Measurements from ENCODE around the gene GPR18.

The GPR18 gene, protein sequence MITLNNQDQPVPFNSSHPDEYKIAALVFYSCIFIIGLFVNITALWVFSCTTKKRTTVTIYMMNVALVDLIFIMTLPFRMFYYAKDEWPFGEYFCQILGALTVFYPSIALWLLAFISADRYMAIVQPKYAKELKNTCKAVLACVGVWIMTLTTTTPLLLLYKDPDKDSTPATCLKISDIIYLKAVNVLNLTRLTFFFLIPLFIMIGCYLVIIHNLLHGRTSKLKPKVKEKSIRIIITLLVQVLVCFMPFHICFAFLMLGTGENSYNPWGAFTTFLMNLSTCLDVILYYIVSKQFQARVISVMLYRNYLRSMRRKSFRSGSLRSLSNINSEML

DNA sequence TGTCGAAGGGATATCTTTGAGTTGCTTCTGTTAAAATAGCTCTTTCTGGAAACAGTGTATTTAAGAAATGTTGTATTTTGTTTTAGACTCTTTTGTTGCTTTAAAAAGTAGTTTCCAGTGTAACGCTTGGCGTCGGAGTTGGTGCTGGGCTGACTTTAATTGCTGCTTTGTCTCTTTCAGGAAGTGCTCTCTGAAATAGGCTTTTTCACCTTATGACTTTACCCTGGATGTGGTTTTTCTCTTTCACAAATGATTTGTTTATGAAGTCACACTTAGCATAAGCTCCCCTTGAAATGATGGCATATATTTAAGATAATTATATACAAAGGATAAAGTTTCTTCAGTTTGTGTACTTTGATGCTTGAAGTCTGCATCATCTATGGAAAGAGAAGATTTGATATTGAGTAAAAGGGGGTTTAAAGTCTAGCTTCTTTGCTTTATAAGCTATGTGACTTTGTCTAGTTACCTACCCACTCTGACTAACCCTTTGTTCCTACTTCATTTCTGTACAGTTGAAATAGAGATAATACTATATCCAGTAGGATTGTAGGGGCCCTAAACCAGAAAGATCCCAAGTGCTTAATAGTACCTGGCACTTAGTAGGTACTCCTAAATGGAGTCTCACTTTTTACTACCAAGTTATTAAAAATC is at the start of gene GPR18:
Gene GPR18 (minus strand): TSS at position 170 of the 651 bp plus-strand sequence. CDS start 2,507 bp downstream, outside the sequence.
- H3K9me3 Mint-ChIP-seq = no peaks in the 10 kb centered on the region
- peak within 1 kb of the TSS; percentile 97 for H3K27ac Mint-ChIP-seq
- DNase-seq (no peak), ATAC-seq (peak; percentile 90)
- peaks cover 70% of the 10 kb centered on the region for H3K4me1 Mint-ChIP-seq
- H3K4me3 Mint-ChIP-seq = peak within 1 kb of the TSS; percentile 91 to 93
- H3K27me3 Mint-ChIP-seq = no peaks in the 10 kb centered on the region

DNA sequence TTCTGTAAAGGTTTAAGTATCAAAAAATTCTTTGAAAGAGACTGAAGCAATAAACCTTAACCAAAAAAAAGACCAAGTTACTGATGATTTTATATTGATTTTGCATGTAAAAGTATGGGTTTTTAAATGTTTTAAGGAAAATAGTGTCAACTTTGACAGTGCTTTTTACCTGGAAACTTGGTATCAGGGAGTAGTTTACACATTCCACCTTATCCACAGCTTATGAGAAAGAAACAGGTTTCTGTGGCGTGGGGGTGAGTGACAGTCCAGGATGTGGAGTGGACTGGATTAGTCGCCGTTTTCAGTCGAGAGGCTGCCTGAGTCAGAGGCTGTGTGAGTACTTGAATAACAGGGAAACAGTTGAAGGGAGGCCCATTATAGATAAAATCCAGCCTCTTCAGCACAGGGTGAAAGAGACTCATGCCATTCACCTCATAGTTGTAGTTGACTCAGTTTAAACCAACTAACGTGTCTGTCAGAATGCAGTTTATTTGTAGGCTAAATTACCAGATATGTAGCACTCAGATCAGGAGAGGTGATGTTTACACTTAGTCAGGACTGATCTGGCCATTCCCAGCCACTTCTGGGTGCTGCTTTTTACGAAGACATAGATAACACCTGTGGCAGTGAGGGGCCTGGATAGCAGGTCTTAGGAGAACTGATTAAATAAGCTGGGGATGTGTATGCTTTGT is 49.6 kb upstream of the GPR18 start:
- H3K4me1 Mint-ChIP-seq = peaks cover 96% of the 10 kb centered on the region
- ATAC-seq = peak; percentile 93
- peak overlapping the region; percentile 91 to 94 for H3K27ac Mint-ChIP-seq
- no peaks in the 10 kb centered on the region for H3K9me3 Mint-ChIP-seq
- peak overlapping the region; percentile 68 to 83 for H3K4me3 Mint-ChIP-seq
- H3K27me3 Mint-ChIP-seq = no peaks in the 10 kb centered on the region
- DNase-seq = peak; percentile 36 to 79

DNA sequence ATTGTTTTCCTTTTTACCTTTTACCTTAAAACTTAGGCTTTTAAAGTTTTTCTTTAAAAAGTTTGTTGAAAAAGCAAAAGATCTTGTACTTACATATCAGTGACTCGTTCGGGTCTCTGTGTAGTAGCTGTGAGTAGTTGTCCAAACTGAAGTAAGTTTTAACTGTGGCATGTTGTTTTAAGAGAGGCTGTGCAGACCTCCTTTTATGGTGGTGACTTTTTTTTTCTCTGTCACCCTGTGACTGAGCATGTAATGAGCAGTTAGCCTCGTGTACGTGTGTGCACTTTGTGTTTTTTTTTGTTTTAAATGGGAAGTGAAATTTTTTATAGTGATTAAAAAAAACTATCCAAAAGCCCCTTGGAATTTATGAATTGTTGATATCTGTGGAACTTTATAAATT is 49.1 kb upstream of the GPR18 start, which contains the start of gene GPR183:
Gene GPR183 (minus strand): TSS at position 153 of the 400 bp plus-strand sequence. CDS start 11,254 bp downstream, outside the sequence.
- ATAC-seq (peak; percentile 66), DNase-seq (no peak)
- Mint-ChIP-seq H3K9me3 (no peaks in the 10 kb centered on the region), H3K27ac (peak within 1 kb of the TSS; percentile 91 to 94), H3K4me1 (peaks cover 93% of the 10 kb centered on the region), H3K4me3 (peak within 1 kb of the TSS; percentile 70 to 83), H3K27me3 (no peaks in the 10 kb centered on the region)

DNA sequence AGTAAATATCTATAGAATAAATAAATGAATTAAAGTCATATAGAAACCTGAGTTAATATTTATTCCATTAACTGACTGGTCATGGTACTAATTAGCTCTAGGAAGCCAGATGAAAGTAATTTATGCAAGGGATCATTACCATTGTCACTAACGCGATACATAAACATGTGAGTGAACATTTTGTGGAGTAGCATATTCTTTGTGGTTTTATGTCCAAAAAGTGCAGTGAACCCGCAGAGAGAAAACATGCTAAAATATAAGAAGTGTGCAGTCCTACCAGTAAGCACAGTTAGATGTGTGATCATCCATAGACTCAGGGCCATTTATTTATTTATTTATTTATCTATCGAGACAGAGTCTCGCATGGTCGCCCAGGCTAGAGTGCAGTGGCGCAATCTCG is 47.4 kb upstream of the GPR18 start:
- DNase-seq = no peak
- Mint-ChIP-seq H3K27ac (peak overlapping the region in 1 of 2 donors; percentile 83), H3K27me3 (no peaks in the 10 kb centered on the region), H3K4me1 (peaks cover 82% of the 10 kb centered on the region), H3K4me3 (peak overlapping the region in 1 of 2 donors; percentile 83), H3K9me3 (no peaks in the 10 kb centered on the region)
- no peak for ATAC-seq

DNA sequence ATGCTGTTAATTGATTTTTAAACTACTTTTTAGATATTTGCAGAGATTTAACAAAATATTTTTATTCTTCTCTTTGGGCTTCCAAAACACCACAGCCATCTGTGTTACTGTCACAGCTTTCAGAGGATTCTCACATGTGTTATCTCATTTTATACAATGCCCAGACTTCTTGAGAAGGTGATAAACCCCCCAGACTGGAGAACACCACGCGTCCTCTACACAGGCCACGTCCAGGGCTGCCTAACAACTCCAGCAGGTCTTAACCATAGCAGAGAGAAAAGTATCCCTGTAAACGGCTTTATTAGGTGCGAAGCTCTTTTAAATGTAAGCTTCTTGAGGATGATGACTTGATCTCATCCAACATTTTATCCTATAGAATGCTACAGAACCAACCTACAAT is 47.0 kb upstream of the GPR18 start:
- H3K4me1 Mint-ChIP-seq = peaks cover 82% of the 10 kb centered on the region
- H3K27me3 Mint-ChIP-seq = no peaks in the 10 kb centered on the region
- ATAC-seq = no peak
- peak overlapping the region in 1 of 2 donors; percentile 40 for H3K27ac Mint-ChIP-seq
- no peak for DNase-seq
- no peaks in the 10 kb centered on the region for H3K9me3 Mint-ChIP-seq
- peak overlapping the region in 1 of 2 donors; percentile 83 for H3K4me3 Mint-ChIP-seq

DNA sequence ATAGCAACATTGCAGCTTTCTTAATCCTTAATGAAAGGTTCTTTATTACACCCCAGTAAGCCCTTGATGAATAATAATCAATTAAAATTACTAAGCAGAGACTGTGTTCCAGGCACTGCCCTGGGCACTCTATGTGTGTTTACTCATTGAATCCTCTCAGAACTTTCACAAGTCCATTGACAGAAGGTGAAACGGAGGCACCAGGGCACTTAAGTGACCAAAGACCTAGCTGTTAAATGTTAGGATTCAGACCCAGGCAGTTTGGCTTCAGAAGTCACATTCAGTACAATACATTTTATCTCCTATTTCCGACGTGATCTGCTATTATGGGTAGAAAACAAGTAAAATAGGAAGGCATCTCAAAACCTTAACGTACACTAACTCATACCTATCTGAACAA is 46.4 kb upstream of the GPR18 start:
- H3K27ac Mint-ChIP-seq = peak overlapping the region; percentile 23 to 48
- H3K4me3 Mint-ChIP-seq = peak overlapping the region; percentile 57 to 77
- DNase-seq (no peak), ATAC-seq (no peak)
- peaks cover 82% of the 10 kb centered on the region for H3K4me1 Mint-ChIP-seq
- no peaks in the 10 kb centered on the region for H3K9me3 Mint-ChIP-seq
- H3K27me3 Mint-ChIP-seq = no peaks in the 10 kb centered on the region

DNA sequence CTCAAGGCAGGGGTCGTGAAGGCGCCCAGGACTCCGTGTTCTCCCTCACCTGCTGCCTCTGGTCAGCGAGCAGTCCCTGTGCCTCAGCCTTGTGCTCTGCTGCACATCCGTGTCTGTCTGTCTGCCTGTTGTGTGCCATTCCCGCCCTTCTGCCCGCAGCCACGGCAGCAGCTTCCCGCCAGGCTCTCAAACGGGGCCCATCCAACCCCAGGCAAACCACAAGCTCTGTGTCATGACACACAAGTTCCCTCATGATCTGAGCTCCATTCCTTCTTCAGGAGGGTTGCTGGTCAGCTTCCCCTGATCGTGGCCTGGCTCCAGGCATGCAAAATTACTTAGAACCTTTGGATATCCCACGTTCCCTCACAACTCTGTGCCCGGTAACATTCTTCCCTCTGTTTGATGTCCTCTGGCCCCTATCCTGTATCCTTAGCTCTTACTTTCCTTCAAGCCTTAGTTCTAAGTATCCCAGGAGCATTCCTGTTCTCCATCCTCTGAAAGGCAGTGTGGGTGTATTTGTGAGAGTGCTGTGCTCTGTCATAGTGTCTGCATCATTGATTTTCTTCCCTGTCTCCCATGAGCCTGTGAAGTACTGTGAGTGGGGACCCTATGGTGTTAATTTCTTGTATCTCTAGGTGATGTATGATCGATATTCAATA is 45.8 kb upstream of the GPR18 start:
- Mint-ChIP-seq H3K4me3 (peak overlapping the region; percentile 55 to 77), H3K4me1 (peaks cover 82% of the 10 kb centered on the region), H3K27me3 (no peaks in the 10 kb centered on the region), H3K27ac (peak overlapping the region; percentile 28 to 48), H3K9me3 (no peaks in the 10 kb centered on the region)
- DNase-seq (no peak), ATAC-seq (no peak)

DNA sequence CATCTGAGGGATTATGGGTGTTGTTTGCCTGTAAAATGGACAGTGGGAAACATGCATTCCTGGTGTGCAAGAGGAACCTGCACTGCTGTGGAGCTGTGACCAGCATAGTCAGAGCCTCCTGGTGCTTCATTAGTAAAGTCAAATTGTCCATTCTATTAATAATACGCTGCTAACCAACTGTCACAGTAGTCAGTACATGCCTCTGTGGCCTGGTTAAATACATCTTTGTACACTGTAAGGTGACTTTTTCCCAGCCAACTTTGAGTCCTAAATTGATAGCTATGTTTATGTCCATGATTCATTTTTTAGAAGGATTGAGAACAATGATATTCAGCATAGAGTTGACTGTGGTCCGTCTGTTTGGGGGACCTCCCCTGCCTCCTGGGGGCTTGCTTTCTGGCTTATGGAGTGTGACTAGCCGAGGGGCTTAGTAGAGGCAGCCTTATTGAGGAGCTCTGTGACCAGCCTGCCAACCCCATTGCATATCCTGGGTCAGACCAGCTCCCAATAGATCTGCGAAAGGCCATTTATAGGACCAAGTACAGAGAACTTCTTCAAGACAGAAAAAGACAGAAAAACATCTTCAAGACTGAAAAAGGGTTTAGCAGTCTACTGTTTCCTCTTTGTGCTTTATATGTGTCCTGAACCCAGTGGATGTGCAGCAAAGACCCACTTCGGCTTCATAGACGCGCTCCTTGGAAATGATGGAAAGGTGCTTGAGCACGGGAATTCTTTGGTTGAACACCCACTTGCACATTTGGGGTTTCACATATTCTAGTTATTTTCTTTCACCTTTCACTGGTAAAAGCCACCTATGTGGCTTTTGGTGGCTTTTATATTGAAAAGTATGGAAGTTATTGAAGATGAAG is 44.7 kb upstream of the GPR18 start:
- DNase-seq (no peak), ATAC-seq (no peak)
- Mint-ChIP-seq H3K4me3 (peak overlapping the region in 1 of 2 donors; percentile 77), H3K9me3 (no peaks in the 10 kb centered on the region), H3K27me3 (no peaks in the 10 kb centered on the region), H3K27ac (no peak overlapping the region), H3K4me1 (peaks cover 80% of the 10 kb centered on the region)

DNA sequence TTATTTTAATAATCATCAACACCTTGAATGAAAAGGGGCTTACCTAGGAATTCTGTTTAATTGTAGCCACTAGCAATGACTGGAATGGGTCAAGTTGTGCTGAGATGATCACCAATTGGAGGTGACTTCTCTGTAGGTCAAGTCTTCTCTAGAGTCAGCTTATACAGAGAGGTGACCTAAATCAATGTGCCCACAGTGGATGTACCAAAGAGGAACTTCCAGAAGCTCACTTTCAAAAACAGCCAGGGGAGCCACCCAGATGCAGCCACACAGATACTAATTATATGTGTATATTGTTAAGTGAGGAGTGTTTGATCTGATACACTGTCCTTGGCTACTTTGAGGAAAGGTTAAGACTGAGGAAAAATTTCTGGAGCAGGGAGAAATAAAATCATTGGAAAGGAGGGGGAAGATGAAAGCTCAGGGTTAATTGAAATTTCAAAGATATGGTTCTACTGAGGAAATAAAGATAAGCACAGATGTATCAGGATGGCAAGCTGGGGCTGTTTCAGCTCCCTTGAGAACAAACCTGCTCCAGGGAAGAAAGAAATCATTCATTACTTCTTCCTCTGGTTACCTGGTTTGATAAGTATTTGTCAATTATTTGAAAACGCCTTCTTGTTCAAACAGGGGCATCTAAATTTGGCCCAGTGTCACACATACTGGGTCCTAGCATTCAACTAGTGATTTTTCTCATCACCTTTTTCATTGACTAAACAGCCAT is 43.9 kb upstream of the GPR18 start:
- Mint-ChIP-seq H3K27me3 (no peaks in the 10 kb centered on the region), H3K9me3 (no peaks in the 10 kb centered on the region), H3K4me3 (peak overlapping the region in 1 of 2 donors; percentile 28), H3K4me1 (peaks cover 80% of the 10 kb centered on the region), H3K27ac (peak overlapping the region in 1 of 2 donors; percentile 79)
- ATAC-seq (no peak), DNase-seq (no peak)

DNA sequence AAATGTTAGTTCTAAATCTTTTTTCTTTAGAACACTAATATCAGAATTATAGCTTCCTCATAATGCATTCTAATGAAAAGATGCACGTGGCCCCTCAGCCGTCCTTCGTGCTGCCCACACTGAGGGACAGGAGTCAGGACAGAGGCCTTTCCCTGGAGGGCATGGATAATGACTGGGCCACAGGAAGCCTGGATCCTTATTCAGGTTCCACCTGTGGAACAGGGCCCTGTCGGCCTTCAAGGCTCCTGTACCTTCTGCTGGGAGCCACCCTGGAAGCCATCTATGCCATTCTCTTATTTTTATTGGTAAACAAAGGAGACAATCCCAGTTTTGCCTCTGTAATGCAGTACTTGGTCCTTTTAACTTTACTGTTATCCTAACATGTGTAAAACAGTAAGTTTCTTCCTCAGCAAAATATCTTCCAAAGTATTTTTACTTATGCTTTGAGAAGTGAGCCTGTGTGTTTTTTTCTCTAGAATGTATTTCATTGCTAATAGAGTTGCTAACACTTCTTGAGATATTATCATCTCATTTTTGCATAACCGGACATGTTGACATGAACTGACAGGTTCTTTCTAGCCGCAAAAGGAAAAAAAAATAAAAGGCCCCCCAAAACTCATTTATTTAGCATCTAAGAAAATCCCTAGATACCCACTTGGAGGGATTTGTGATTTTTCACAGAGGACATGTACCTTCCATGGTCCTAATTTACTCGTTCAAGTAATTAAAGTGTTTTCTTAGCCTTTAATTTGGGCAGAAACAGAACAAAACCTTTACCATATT is 43.1 kb upstream of the GPR18 start:
- Mint-ChIP-seq H3K27ac (no peak overlapping the region), H3K9me3 (no peaks in the 10 kb centered on the region), H3K27me3 (no peaks in the 10 kb centered on the region), H3K4me3 (no peak overlapping the region), H3K4me1 (peaks cover 80% of the 10 kb centered on the region)
- DNase-seq = no peak
- ATAC-seq = no peak

DNA sequence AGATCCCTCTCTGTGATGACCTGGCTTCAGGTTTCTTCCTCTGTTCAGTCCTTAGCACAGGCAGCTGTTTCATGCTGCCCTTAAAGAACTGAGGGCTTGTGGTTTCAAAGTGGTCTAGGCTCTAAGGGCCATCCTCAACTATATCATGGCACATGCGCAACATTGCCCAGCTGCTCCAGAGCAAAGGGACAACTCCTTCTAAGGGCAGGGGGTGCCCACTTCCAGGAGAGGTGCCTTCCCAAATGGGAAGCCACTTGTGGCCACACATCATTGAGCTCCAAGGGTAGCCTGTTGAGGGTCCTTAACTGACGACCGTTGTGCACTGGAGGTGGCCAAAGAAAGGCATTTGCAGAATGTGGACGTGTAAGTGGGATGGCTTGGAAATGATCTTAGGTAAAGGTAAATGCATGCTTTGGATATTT is 41.8 kb upstream of the GPR18 start:
- no peak for DNase-seq
- H3K9me3 Mint-ChIP-seq = no peaks in the 10 kb centered on the region
- no peak overlapping the region for H3K27ac Mint-ChIP-seq
- peaks cover 83% of the 10 kb centered on the region for H3K4me1 Mint-ChIP-seq
- H3K4me3 Mint-ChIP-seq = no peak overlapping the region
- H3K27me3 Mint-ChIP-seq = no peaks in the 10 kb centered on the region
- no peak for ATAC-seq

DNA sequence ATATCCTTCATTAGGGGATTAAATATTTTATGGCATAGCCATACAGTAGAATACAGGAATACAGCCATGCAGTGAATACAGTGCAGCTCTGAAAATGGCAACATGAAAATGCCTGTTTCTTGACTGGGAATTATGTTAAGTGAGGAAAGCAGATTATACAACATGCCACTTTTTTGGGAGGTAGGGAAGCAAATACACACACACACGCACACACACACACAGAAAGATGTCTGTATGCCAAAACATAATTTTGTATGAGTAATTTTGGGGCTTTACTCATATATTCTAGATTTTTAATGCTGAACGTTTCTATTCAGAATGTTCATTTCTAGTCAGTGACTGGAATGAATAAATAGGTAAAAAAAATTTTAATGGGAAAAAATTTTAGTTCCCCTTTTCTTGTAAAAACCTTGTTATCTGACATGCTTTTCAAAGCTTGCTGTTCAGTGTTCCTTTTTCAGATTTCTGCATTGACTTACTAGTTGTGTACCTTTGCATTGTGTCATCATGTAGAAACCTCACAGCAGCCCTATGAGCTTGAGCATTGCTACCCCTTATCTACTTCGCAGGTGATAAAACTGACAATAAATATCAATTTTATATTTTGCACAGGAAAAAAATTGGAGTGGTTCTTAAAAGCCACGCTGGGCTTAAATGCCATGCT is 41.2 kb upstream of the GPR18 start:
- DNase-seq (no peak), ATAC-seq (no peak)
- peak overlapping the region in 1 of 2 donors; percentile 48 for H3K27ac Mint-ChIP-seq
- H3K4me3 Mint-ChIP-seq = peak overlapping the region in 1 of 2 donors; percentile 33
- no peaks in the 10 kb centered on the region for H3K27me3 Mint-ChIP-seq
- H3K9me3 Mint-ChIP-seq = no peaks in the 10 kb centered on the region
- H3K4me1 Mint-ChIP-seq = peaks cover 79% of the 10 kb centered on the region

DNA sequence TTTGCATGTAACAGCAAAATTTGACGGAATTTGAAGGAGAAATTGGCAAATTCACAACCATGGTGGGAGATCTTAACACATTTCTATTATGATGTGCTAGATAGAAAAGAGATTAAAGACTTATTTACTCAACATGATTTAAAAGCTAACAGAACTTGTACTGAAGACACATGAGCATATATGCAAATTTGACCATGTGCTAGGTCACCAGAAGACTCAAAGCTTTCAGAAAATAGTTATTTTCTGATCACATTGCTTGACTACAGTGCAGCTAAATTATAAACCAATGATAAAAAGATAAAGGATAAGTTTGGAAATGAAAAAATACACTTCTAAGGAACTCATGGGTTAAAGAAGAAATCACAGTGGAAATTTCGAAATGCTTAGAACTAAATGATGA is 39.9 kb upstream of the GPR18 start:
- Mint-ChIP-seq H3K27me3 (no peaks in the 10 kb centered on the region), H3K4me1 (peaks cover 76% of the 10 kb centered on the region), H3K4me3 (peak overlapping the region in 1 of 2 donors; percentile 70), H3K9me3 (no peaks in the 10 kb centered on the region), H3K27ac (no peak overlapping the region)
- ATAC-seq (no peak), DNase-seq (no peak)
